H9 (cell line): ENCODE results near the gene CHRNA9. TPM values are rescaled to one million over a fixed set of nuclear protein-coding genes. Genes with fewer than 3 reads are reported as not detected.

Source experiments
- DNase-seq: peaks from one replicate; pipeline ENCODE4 v3.0.0-alpha.2; 2017
- H2AFZ ChIP-seq: one replicate; pipeline ENCODE4 v1.6.1; 2013; ENCODE audit warnings: mild to moderate bottlenecking, low read length, control low read depth, moderate library complexity
- H2AK5ac ChIP-seq: 2 replicates; pipeline ENCODE4 v1.6.1; 2013; ENCODE audit warnings: low read length, control low read depth, mixed read lengths; ENCODE audit not compliant: insufficient read length
- H2BK120ac ChIP-seq: one replicate; pipeline ENCODE4 v1.6.1; 2013; ENCODE audit warnings: low read depth, mild to moderate bottlenecking, low read length, control low read depth, inconsistent platforms; ENCODE audit not compliant: poor library complexity, severe bottlenecking
- H2BK12ac ChIP-seq: 2 replicates; pipeline ENCODE4 v1.6.1; 2013; ENCODE audit warnings: low read length, control low read depth, mixed read lengths, low read depth; ENCODE audit not compliant: insufficient read length
- H2BK15ac ChIP-seq: 2 replicates; pipeline ENCODE4 v1.6.1; 2013; ENCODE audit warnings: low read depth, low read length, control low read depth
- H2BK20ac ChIP-seq: one replicate; pipeline ENCODE4 v1.6.1; 2013; ENCODE audit warnings: low read depth, mild to moderate bottlenecking, low read length, control low read depth, inconsistent platforms; ENCODE audit not compliant: poor library complexity, severe bottlenecking
- H2BK5ac ChIP-seq: 2 replicates; pipeline ENCODE4 v1.6.1; 2013; ENCODE audit warnings: low read length, control low read depth, mixed read lengths; ENCODE audit not compliant: insufficient read length
- H3K14ac ChIP-seq: 2 replicates; pipeline ENCODE4 v1.6.1; 2013; ENCODE audit warnings: low read length, control low read depth; ENCODE audit not compliant: insufficient read depth
- H3K18ac ChIP-seq: 2 replicates; pipeline ENCODE4 v1.6.1; 2013; ENCODE audit warnings: low read depth, mild to moderate bottlenecking, mixed read lengths, low read length, control low read depth; ENCODE audit not compliant: insufficient read length
- H3K23ac ChIP-seq: 2 replicates; pipeline ENCODE4 v1.6.1; 2013; ENCODE audit warnings: low read length, control low read depth, mixed read lengths, low read depth; ENCODE audit not compliant: insufficient read length
- H3K23me2 ChIP-seq: 2 replicates; pipeline ENCODE4 v1.6.1; 2013; ENCODE audit warnings: low read depth, mild to moderate bottlenecking, mixed read lengths, low read length, control low read depth; ENCODE audit not compliant: insufficient read length, poor library complexity, severe bottlenecking
- H3K27ac ChIP-seq: 2 replicates; pipeline ENCODE4 v1.5.1; 2013; ENCODE audit warnings: low read length, control low read depth, mixed read lengths, low read depth; ENCODE audit not compliant: insufficient read length
- H3K27me3 ChIP-seq: 2 replicates; pipeline ENCODE4 v1.6.1; 2013; ENCODE audit warnings: low read length, control low read depth, inconsistent platforms; ENCODE audit not compliant: insufficient read depth
- H3K4ac ChIP-seq: 2 replicates; pipeline ENCODE4 v1.6.1; 2013; ENCODE audit warnings: low read depth, mild to moderate bottlenecking, control low read depth, inconsistent platforms, low read length, moderate library complexity
- H3K4me1 ChIP-seq: 2 replicates; pipeline ENCODE4 v1.6.1; 2013; ENCODE audit warnings: low read length, control low read depth, inconsistent platforms; ENCODE audit not compliant: insufficient read depth
- H3K4me2 ChIP-seq: 2 replicates; pipeline ENCODE4 v1.6.1; 2013; ENCODE audit warnings: low read length, control low read depth, mixed read lengths; ENCODE audit not compliant: insufficient read length, insufficient read depth
- H3K56ac ChIP-seq: 2 replicates; pipeline ENCODE4 v1.6.1; 2013; ENCODE audit warnings: low read depth, mild to moderate bottlenecking, mixed read lengths, low read length, control low read depth; ENCODE audit not compliant: insufficient read length
- H3K79me1 ChIP-seq: 2 replicates; pipeline ENCODE4 v1.6.1; 2013; ENCODE audit warnings: low read depth, mild to moderate bottlenecking, moderate library complexity, low read length, control low read depth, inconsistent platforms; ENCODE audit not compliant: insufficient read depth, poor library complexity, severe bottlenecking
- H3K79me2 ChIP-seq: 2 replicates; pipeline ENCODE4 v1.6.1; 2013; ENCODE audit warnings: low read length, control low read depth, inconsistent platforms; ENCODE audit not compliant: insufficient read depth
- H3K9ac ChIP-seq: 2 replicates; pipeline ENCODE4 v1.6.1; 2013; ENCODE audit warnings: low read length, control low read depth, mixed read lengths; ENCODE audit not compliant: insufficient read length; ENCODE audit errors: extremely low read depth
- H3K9me3 ChIP-seq: one replicate; pipeline ENCODE4 v1.6.1; 2013; ENCODE audit warnings: low read depth, low read length, inconsistent platforms; ENCODE audit not compliant: control insufficient read depth
- H3T11ph ChIP-seq: one replicate; pipeline ENCODE4 v1.6.1; 2013; ENCODE audit warnings: mild to moderate bottlenecking, low read length, control low read depth, inconsistent platforms
- H4K20me1 ChIP-seq: one replicate; pipeline ENCODE4 v1.6.1; 2013; ENCODE audit not compliant: control insufficient read depth, insufficient read length, insufficient read depth
- H4K5ac ChIP-seq: 2 replicates; pipeline ENCODE4 v1.6.1; 2013; ENCODE audit warnings: low read depth, mild to moderate bottlenecking, mixed read lengths, low read length, control low read depth; ENCODE audit not compliant: insufficient read length
- H4K8ac ChIP-seq: replicated peaks from 2 replicates; pipeline ENCODE4 v1.6.1; 2013; ENCODE audit warnings: low read length, control low read depth, mixed read lengths, low read depth; ENCODE audit not compliant: insufficient read length
- H4K91ac ChIP-seq: 2 replicates; pipeline ENCODE4 v1.6.1; 2013; ENCODE audit warnings: low read depth, mild to moderate bottlenecking, moderate library complexity, mixed read lengths, low read length, control low read depth; ENCODE audit not compliant: insufficient read length
- H3K27ac Mint-ChIP-seq, 3 experiments: 2 replicates in 2 of 3; 3 replicates in 1 of 3; pipeline ENCODE4 v1.8.0; 2020 to 2021; ENCODE audit warnings: mixed read lengths in 3 of 3, mild to moderate bottlenecking in 1 of 3, moderate library complexity in 1 of 3
- H3K27me3 Mint-ChIP-seq: 2 replicates; pipeline ENCODE4 v1.8.0; 2021; ENCODE audit warnings: low read depth, mild to moderate bottlenecking, moderate library complexity, mixed read lengths
- H3K36me3 Mint-ChIP-seq, 3 experiments: 2 replicates in 2 of 3; 3 replicates in 1 of 3; pipeline ENCODE4 v1.8.0; 2020 to 2021; ENCODE audit warnings: low read depth in 3 of 3, mixed read lengths in 3 of 3; ENCODE audit not compliant: insufficient read depth in 1 of 3
- H3K4me1 Mint-ChIP-seq, 2 experiments: 2 replicates each; pipeline ENCODE4 v1.8.0; 2020; ENCODE audit warnings: mixed read lengths in 2 of 2
- H3K4me3 Mint-ChIP-seq, 2 experiments: 2 replicates in 1 of 2; 3 replicates in 1 of 2; pipeline ENCODE4 v1.8.0; 2020 to 2021; ENCODE audit warnings: mild to moderate bottlenecking in 2 of 2, mixed read lengths in 2 of 2, moderate library complexity in 1 of 2
- H3K9me3 Mint-ChIP-seq, 2 experiments: 2 replicates in 1 of 2; 3 replicates in 1 of 2; pipeline ENCODE4 v1.8.0; 2020; ENCODE audit warnings: mild to moderate bottlenecking in 2 of 2, mixed read lengths in 2 of 2, moderate library complexity in 1 of 2
- CTCF ChIP-seq: fragments of 200-600 bp; sonication (generic); conservative IDR thresholded peaks from 3 replicates; pipeline ENCODE4 v1.8.0; 2021; ENCODE audit warnings: antibody characterized with exemption, mild to moderate bottlenecking
- WGBS: extraction: QIAGEN DNeasy Blood & Tissue Kit; methylation state at CpG from one replicate; pipeline ENCODE4 v1.1.7; 2013; ENCODE audit warnings: missing lambda C conversion rate, low lambda C conversion rate, mixed read lengths; ENCODE audit not compliant: insufficient read length; ENCODE audit errors: extremely low coverage; 5-methylcytosine and 5-hydroxymethylcytosine counted together
- total RNA-seq: library from RNA; stranded (reverse); gene quantifications from 2 replicates; pipeline ENCODE4 v1.2.1, GENCODE V29; 2021

The CHRNA9 gene
- total RNA-seq, 1 experiment from 2014 or later = 1.2 TPM

- H3K23ac ChIP-seq = no peak overlapping the region
- no peaks in the 10 kb centered on the region for H3K27me3 Mint-ChIP-seq
- H2AFZ ChIP-seq = no peak overlapping the region
- H3K4me2 ChIP-seq = no peak overlapping the region
- H4K8ac ChIP-seq = no peak overlapping the region
- H3K9me3 ChIP-seq = no peaks in the 10 kb centered on the region
- no peak overlapping the region for H2BK12ac ChIP-seq
- H2BK5ac ChIP-seq = no peak overlapping the region
- H3K18ac ChIP-seq = no peak overlapping the region
- peaks cover 0 to 2% of the 10 kb centered on the region in 2 experiments; a peak in 1 of 5 replicates for H3K9me3 Mint-ChIP-seq
- no peak overlapping the region for H3K9ac ChIP-seq
- no peak overlapping the region for H3K4ac ChIP-seq
- no peak overlapping the region for H4K5ac ChIP-seq
- H2BK15ac ChIP-seq = no peak overlapping the region
- no peak overlapping the region for H4K91ac ChIP-seq
- no peaks in the 10 kb centered on the region for H3K79me1 ChIP-seq
- H3K27ac ChIP-seq = no peak overlapping the region
- H3K56ac ChIP-seq = no peak overlapping the region
- H3K4me1 Mint-ChIP-seq = no peaks in the 10 kb centered on the region
- no peak overlapping the region for H3K27ac Mint-ChIP-seq
- no peak overlapping the region for H2AK5ac ChIP-seq
- no peak overlapping the region for H3K4me3 Mint-ChIP-seq
- no peak overlapping the region; the same call in 1 of the 2 replicates for H3K14ac ChIP-seq
- no peaks in the 10 kb centered on the region for H3K79me2 ChIP-seq
- no peaks in the 10 kb centered on the region; a peak in 1 of 7 replicates for H3K36me3 Mint-ChIP-seq
- H2BK20ac ChIP-seq = no peak overlapping the region
- no peaks in the 10 kb centered on the region for H3K4me1 ChIP-seq
- no peaks in the 10 kb centered on the region for H4K20me1 ChIP-seq
- TF ChIP-seq CTCF = no peak
- no peaks in the 10 kb centered on the region for H3K27me3 ChIP-seq
- no peaks in the 10 kb centered on the region for H3K23me2 ChIP-seq
- no peak overlapping the region for H3T11ph ChIP-seq
- no peak overlapping the region for H2BK120ac ChIP-seq
- no CpG with 5 or more reads among the region's 11 CpGs for WGBS
- no peak for DNase-seq
Measured at GRCh38 chr4:40354158-40354557, 19.0 kb downstream of the CHRNA9 start.
